Stimulated activated CD4-positive, alpha-beta T cell treated with anti-CD3 and anti-CD28 coated beads, TNF-alpha, amount 100 ng/mL, for 4 hours (primary cell): ENCODE data around the gene SLC25A44.
"Not testable (repeated sequence)": the region's sequence is repeated elsewhere in the genome, so short reads cannot be mapped to it uniquely, and the experiment has no call there.

Source experiments
- DNase-seq, 3 experiments: peaks; one replicate each; pipeline ENCODE4 v3.0.0-alpha.2; 2020; ENCODE audit warnings: low read depth in 3 of 3

The SLC25A44 gene

GRCh38 chr1:156204686-156205085 lies 10.8 kb downstream of the SLC25A44 start:
- DNase-seq = no peak

- DNase-seq = no peak
These were observed 17.3 kb downstream of the SLC25A44 start for GRCh38 chr1:156211243-156211642.

- no peak for DNase-seq
These were observed 18.2 kb downstream of the SLC25A44 start for GRCh38 chr1:156212130-156212529.

- peak; percentile 92 to 96 (median 92) for DNase-seq
These were observed 19.1 kb downstream of the SLC25A44 start, which contains the start of gene PMF1 for GRCh38 chr1:156212833-156213643. TSS of gene PMF1 (plus strand) at chr1:156213007. CDS start at chr1:156213016, 9 bp downstream.

GRCh38 chr1:156213644-156213966 lies 19.7 kb downstream of the SLC25A44 start:
- no peak for DNase-seq

GRCh38 chr1:156214024-156214748 lies 20.3 kb downstream of the SLC25A44 start:
- DNase-seq = no peak

GRCh38 chr1:156216361-156217086 lies 22.6 kb downstream of the SLC25A44 start:
- not testable (repeated sequence) for DNase-seq

- DNase-seq = peak in 1 of 3 experiments; percentile 25
These were observed 24.0 kb downstream of the SLC25A44 start for GRCh38 chr1:156217871-156218270.

GRCh38 chr1:156220226-156220625 lies 26.3 kb downstream of the SLC25A44 start:
- DNase-seq = no peak

- DNase-seq = no peak
These were observed 28.2 kb downstream of the SLC25A44 start for GRCh38 chr1:156221986-156222692.

GRCh38 chr1:156225677-156226014 lies 31.7 kb downstream of the SLC25A44 start:
- DNase-seq = no peak

GRCh38 chr1:156226116-156226538 lies 32.2 kb downstream of the SLC25A44 start:
- no peak for DNase-seq

- no peak for DNase-seq
These were observed 32.9 kb downstream of the SLC25A44 start for GRCh38 chr1:156226782-156227181.

GRCh38 chr1:156228501-156228900 lies 34.6 kb downstream of the SLC25A44 start:
- no peak for DNase-seq

- DNase-seq = no peak
These were observed 36.0 kb downstream of the SLC25A44 start for GRCh38 chr1:156229809-156230472.

GRCh38 chr1:156230473-156230837 lies 36.6 kb downstream of the SLC25A44 start:
- no peak for DNase-seq

- DNase-seq = no peak
These were observed 38.4 kb downstream of the SLC25A44 start for GRCh38 chr1:156232201-156232894.

GRCh38 chr1:156233426-156234127 lies 39.7 kb downstream of the SLC25A44 start:
- no peak for DNase-seq

GRCh38 chr1:156236164-156236563 lies 42.3 kb downstream of the SLC25A44 start:
- DNase-seq = no peak

GRCh38 chr1:156238248-156238647 lies 44.3 kb downstream of the SLC25A44 start:
- DNase-seq = no peak
